H1 (cell line): ENCODE results near the gene KRTAP10-8. TPM values are rescaled to one million over a fixed set of nuclear protein-coding genes. Genes with fewer than 3 reads are reported as not detected.

Experiments
- polyA plus RNA-seq, 7 experiments: library from polyadenylated mRNA; depleted of rRNA in 3 of 7; stranded (reverse) in 5 of 7; unstranded in 2 of 7; fragments of >200 nt in 5 of 7; fragments of 200-250 nt in 2 of 7; gene quantifications; 1 replicate in 5 of 7; 2 replicates in 1 of 7; 4 replicates in 1 of 7; pipeline versions ENCODE4 v1.2.1 to v1.2.3, GENCODE V29; 2011 to 2013; ENCODE audit warnings: missing spikeins in 2 of 7, mixed read lengths in 2 of 7
- total RNA-seq: library from RNA; stranded (reverse); fragmentation: NEBNext Ultra II Directional; extraction: Animal tissue kit (Norgen Biotek cat#: 25700); gene quantifications from 2 replicates; pipeline ENCODE4 v1.2.1, GENCODE V29; 2021

Gene KRTAP10-8
- total and polyA plus RNA-seq, 2 of the 8 experiments (the other 6 are each of a cell fraction or from before 2014, with no cell fraction given): not detected

Other genes with a start within 250 kb of the KRTAP10-8 start
- gene LRRC3, start 156.6 kb upstream of the KRTAP10-8 start, total RNA-seq: 5.4 and 5.9 TPM in 2 replicates
- gene LRRC3, start 156.6 kb upstream of the KRTAP10-8 start, polyA plus RNA-seq (2011; rRNA removed): 3.1 and 4.7 TPM in 2 replicates
- gene KRTAP10-1, start 71.9 kb upstream of the KRTAP10-8 start, total RNA-seq: not detected in 2 replicates
- 0.08 TPM in 1 of 2 replicates, not detected in the other for gene KRTAP10-1, start 71.9 kb upstream of the KRTAP10-8 start, polyA plus RNA-seq (2011; rRNA removed)
- gene KRTAP10-2, start 60.6 kb upstream of the KRTAP10-8 start, total RNA-seq: not detected in 2 replicates
- 0.06 and 0.11 TPM in 2 replicates for gene KRTAP10-2, start 60.6 kb upstream of the KRTAP10-8 start, polyA plus RNA-seq (2011; rRNA removed)
- not detected in 2 replicates for gene KRTAP10-3, start 53.3 kb upstream of the KRTAP10-8 start, total RNA-seq
- gene KRTAP10-3, start 53.3 kb upstream of the KRTAP10-8 start, polyA plus RNA-seq (2011; rRNA removed): 0.16 TPM in 1 of 2 replicates, not detected in the other
- not detected in 2 replicates for gene KRTAP10-4, start 38.4 kb upstream of the KRTAP10-8 start, total RNA-seq
- gene KRTAP10-4, start 38.4 kb upstream of the KRTAP10-8 start, polyA plus RNA-seq (2011; rRNA removed): not detected in 2 replicates
- gene KRTAP10-5, start 31.5 kb upstream of the KRTAP10-8 start, total RNA-seq: not detected in 2 replicates
- gene KRTAP10-5, start 31.5 kb upstream of the KRTAP10-8 start, polyA plus RNA-seq (2011; rRNA removed): 0.08 and 0.09 TPM in 2 replicates
- not detected in 2 replicates for gene KRTAP10-6, start 19.6 kb upstream of the KRTAP10-8 start, total RNA-seq
- gene KRTAP10-6, start 19.6 kb upstream of the KRTAP10-8 start, polyA plus RNA-seq (2011; rRNA removed): 0.12 and 0.33 TPM in 2 replicates
- not detected in 2 replicates for gene KRTAP10-7, start 11.5 kb upstream of the KRTAP10-8 start, total RNA-seq
- not detected in 2 replicates for gene KRTAP10-7, start 11.5 kb upstream of the KRTAP10-8 start, polyA plus RNA-seq (2011; rRNA removed)
- not detected in 2 replicates for gene KRTAP10-9, start 15.0 kb downstream of the KRTAP10-8 start, total RNA-seq
- gene KRTAP10-9, start 15.0 kb downstream of the KRTAP10-8 start, polyA plus RNA-seq (2011; rRNA removed): not detected in 2 replicates
- gene KRTAP10-10, start 25.3 kb downstream of the KRTAP10-8 start, total RNA-seq: not detected in 2 replicates
- gene KRTAP10-10, start 25.3 kb downstream of the KRTAP10-8 start, polyA plus RNA-seq (2011; rRNA removed): not detected in 2 replicates
- gene KRTAP10-11, start 34.3 kb downstream of the KRTAP10-8 start, total RNA-seq: not detected in 2 replicates
- gene KRTAP10-11, start 34.3 kb downstream of the KRTAP10-8 start, polyA plus RNA-seq (2011; rRNA removed): not detected in 2 replicates
- not detected in 2 replicates for gene KRTAP12-4, start 42.6 kb downstream of the KRTAP10-8 start, total RNA-seq
- gene KRTAP12-4, start 42.6 kb downstream of the KRTAP10-8 start, polyA plus RNA-seq (2011; rRNA removed): 0.75 TPM in 1 of 2 replicates, not detected in the other
- gene KRTAP12-3, start 45.9 kb downstream of the KRTAP10-8 start, total RNA-seq: not detected in 2 replicates
- gene KRTAP12-3, start 45.9 kb downstream of the KRTAP10-8 start, polyA plus RNA-seq (2011; rRNA removed): not detected in 2 replicates
- gene KRTAP12-2, start 54.8 kb downstream of the KRTAP10-8 start, total RNA-seq: not detected in 2 replicates
- gene KRTAP12-2, start 54.8 kb downstream of the KRTAP10-8 start, polyA plus RNA-seq (2011; rRNA removed): 0.46 and 0.50 TPM in 2 replicates
- gene KRTAP12-1, start 70.1 kb downstream of the KRTAP10-8 start, total RNA-seq: 0.73 TPM in 1 of 2 replicates, not detected in the other
- 0.17 and 0.50 TPM in 2 replicates for gene KRTAP12-1, start 70.1 kb downstream of the KRTAP10-8 start, polyA plus RNA-seq (2011; rRNA removed)
- gene KRTAP10-12, start 85.1 kb downstream of the KRTAP10-8 start, total RNA-seq: not detected in 2 replicates
- not detected in 2 replicates for gene KRTAP10-12, start 85.1 kb downstream of the KRTAP10-8 start, polyA plus RNA-seq (2011; rRNA removed)
- 0.58 and 1.1 TPM in 2 replicates for gene TSPEAR, start 99.5 kb downstream of the KRTAP10-8 start, total RNA-seq
- 0.89 and 1.5 TPM in 2 replicates for gene TSPEAR, start 99.5 kb downstream of the KRTAP10-8 start, polyA plus RNA-seq (2011; rRNA removed)
- 93.0 and 101 TPM in 2 replicates for gene UBE2G2, start 189.7 kb downstream of the KRTAP10-8 start, total RNA-seq
- 96.3 and 145 TPM in 2 replicates for gene UBE2G2, start 189.7 kb downstream of the KRTAP10-8 start, polyA plus RNA-seq (2011; rRNA removed)
- gene SUMO3, start 206.0 kb downstream of the KRTAP10-8 start, total RNA-seq: 95.0 and 96.8 TPM in 2 replicates
- 97.8 and 101 TPM in 2 replicates for gene SUMO3, start 206.0 kb downstream of the KRTAP10-8 start, polyA plus RNA-seq (2011; rRNA removed)